C1 segment of cervical spinal cord (tissue), 14 donors: ENCODE measurements around the gene SFXN1.

ENCODE experiments used
- DNase-seq, 14 donors: peaks; one replicate each; lab custom pipeline; 2025; lab: John Stamatoyannopoulos, UW

SFXN1 gene

DNA sequence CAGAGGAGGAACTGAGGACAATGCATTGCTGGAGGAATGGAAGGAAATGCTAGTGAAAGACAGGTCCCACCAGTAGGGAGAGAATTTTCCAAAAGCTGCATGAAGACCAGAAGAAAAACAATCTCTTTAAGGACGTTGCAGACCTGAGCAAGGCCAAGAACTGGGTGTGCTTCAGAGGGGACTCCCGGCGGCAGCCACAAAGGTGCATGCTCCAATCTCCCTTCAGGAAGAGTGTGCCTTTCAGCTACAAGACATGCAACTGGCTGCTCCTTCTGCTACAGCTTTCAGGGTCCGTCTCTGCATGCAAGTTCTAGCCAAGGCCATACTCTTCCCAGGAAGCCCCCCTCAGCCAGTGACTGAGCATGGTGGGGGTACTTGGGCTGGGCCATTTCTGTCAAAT is 62.9 kb downstream of the SFXN1 start:
- no peak for DNase-seq

DNA sequence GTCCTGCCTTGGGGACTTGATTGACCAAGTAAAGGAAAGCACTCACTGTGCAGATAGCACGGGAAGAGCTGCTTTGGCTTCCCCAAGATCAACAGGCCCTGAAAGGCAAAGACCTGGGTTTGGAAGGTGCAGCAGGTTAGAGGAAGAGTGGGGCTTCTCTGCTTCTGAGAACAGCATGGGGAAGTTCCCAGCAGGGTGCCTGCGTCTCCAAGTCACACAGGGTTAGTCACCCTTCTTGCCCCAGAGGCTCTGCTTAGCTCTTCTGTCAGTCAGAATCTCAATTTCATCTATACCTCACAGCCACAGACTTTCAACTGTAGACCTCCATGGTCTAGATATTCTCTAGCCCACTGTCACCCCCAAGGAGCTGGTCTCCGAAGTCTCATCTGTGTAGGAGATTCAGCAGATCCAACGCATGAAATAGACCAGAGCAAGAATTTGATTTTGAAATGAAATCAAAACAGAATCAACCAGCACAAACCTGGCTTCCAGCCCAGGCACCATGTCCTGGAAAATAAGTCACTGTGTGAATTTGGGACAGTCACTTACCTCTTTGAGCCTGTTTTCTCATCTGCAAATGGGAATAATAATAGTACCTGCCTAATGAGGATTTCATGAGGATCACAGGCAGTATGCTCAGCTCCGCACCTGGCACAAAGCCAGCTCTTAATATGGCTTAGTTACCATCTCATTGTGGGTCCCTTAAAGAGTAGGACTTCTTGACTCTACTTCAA is 64.0 kb downstream of the SFXN1 start:
- no peak for DNase-seq

DNA sequence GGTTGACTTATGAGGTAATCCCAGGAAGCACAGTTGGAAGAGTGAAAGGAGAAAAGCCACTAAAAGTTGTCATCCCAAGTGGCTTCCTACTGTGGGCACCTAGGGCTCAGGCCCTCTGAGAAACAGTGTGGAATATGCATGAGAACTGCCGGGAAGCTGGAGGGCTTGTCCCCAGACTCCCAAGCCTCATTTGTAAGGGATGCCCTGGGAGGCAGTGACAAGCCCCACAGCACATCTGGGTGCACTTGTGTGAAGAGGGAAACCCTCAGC is 64.5 kb downstream of the SFXN1 start:
- no peak for DNase-seq

DNA sequence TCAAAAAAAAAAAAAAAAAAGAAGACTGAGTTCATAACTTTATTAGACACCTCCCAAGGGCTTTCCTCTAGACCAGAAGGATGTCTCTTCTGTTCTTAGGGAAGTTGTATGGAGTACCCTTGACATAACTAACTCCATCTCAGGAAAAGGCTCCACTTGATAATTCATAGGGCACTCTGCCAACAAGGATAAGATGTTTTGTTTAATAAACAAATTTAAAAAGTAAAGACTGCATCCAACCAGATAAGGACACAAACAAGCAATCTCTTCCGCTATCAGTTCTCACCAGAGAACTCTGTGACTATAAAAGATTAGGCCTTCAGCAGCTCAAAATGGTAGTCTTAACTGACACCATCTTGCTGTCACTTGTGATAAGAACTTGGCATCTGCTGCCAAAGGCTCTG is 65.8 kb downstream of the SFXN1 start:
- DNase-seq = no peak

DNA sequence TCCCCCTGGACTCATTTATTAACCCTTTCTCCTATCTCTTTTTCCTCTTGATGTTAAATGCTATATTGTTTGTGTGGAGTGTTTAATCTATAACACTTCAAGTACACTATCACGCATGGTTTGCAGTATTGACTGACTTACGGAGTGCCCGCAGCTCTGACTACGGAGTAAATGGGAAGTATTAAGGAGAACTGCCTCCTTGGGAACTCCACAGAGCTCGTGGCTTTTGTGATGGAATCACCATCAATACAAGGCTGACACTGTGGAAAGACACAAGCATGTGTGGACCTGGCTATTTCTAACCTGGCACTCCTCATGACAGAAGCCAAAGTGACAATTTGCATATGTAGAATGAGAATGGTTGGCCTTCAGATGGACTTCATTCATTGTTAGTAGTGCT is 66.2 kb downstream of the SFXN1 start:
- no peak for DNase-seq

DNA sequence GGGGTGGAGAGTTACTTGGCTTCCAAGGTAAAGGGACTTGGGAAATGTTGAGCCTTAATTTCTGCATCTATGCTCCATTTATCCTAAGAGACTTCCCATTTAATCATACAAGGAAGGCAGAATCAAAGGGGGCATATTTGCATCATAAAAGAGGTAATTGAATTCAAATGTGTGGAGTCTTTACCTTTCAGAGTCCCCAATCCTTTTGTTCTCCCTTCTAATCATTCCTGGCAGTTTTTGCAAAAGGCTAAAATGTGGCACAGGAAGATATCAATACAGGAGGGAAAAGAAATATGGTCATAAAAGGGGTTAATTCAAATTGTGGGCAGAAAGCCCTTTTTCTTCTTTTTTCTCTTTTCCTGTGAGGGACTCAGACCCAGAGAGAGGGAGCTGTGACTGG is 69.5 kb downstream of the SFXN1 start:
- DNase-seq = no peak

DNA sequence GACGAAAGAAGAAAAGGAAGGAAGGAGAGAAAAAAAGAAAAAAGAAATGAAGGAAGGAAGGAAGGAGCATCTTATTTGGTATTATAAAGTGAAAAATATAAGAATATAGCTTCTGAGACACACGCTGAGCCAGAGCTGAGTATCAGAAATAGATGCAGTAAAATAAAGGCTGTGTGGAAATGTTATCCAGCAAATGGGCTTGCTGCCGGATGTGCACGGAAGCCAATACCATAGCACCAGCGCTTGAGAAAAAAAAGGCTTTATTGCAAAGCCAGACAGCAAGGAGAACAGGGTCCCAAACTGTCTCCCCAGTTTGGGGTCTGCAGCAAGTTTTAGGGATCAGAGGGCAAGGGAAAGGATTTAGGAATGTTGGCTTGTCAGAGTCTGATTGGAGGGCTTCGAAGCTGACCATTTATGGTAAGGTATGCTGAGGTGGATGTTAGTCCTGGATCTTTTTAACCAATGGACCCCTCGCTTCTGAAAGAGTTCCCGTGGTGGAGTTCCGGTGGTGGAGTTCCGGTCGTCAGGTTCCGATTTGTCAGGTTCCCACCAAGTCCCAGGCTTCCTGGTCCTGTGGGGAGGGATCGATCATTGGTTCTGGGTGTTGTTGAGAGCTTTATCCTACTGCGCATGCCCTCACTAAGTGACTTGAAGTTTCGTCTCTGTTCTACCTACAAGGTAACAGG is 70.4 kb downstream of the SFXN1 start:
- no peak for DNase-seq

DNA sequence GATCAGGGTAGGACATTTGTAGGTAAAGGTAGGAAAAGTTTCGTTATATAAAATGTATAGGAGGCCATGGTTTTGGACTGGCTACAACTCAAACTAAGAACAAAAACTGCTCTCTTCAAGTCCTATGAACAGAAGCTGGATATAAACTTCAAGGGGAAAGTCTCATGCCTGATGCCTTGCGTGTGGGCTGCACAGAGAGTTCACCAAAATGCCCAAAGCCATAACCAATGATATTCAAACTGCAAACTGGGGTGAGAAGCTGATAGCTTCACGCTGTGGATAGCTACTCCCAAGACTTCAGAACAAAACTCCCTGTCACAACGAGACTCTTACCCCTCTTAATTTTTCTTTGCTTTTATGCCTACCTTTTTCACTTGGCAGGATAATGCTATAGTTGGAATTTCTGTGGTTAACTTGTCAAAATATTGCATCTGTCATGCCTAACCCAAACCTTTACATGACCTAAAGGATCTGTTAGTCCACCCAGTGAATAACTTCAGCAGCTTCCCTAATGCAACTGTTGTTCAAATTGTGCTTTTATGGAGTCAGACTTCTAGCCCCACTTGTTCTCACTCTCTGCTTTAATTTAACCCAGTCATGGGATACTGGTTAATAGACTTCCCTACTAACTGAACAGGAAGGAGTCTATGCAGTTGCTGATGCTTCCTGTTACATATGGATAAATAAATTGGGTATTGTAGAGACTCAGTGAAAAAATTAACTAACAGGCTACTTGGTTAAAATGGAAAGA is 71.9 kb downstream of the SFXN1 start:
- DNase-seq = no peak

DNA sequence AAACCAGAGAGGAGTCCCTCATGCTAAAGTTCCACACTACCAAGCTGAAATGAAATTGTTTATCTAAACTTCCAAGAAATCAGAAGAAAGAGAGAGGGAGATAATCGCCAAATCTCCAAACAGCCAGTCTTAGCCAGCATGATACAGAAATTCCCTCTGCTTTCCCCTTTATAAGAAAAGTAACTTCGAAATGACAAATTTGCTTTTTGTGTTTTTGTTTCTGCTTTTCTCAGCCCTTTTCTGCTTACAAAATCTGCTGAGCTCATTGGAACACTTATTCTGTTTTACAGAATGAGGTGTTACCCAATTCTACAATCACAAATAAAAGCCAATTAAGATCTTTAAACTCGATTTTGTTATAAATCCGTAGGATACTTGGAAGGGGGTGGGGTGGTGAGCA is 72.9 kb downstream of the SFXN1 start:
- no peak for DNase-seq

DNA sequence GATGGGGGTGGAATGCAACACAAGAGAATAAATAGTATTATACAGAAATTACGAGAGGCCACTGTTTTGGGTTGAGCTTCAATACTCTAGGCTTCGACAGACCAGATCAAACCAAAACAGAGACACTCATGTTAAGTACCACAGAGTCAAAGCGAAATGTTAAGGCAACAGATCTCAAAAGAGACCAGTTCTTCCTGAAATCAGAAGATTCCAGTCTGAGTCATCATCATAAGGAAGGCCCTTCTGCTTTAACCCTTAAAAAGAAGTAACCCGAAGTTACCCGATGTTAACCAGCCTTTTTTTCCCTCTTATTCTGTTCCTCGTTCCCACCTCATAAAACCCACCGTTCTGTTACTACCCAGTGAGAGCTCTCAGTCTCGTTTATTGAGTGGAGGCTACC is 75.9 kb downstream of the SFXN1 start:
- DNase-seq = no peak

DNA sequence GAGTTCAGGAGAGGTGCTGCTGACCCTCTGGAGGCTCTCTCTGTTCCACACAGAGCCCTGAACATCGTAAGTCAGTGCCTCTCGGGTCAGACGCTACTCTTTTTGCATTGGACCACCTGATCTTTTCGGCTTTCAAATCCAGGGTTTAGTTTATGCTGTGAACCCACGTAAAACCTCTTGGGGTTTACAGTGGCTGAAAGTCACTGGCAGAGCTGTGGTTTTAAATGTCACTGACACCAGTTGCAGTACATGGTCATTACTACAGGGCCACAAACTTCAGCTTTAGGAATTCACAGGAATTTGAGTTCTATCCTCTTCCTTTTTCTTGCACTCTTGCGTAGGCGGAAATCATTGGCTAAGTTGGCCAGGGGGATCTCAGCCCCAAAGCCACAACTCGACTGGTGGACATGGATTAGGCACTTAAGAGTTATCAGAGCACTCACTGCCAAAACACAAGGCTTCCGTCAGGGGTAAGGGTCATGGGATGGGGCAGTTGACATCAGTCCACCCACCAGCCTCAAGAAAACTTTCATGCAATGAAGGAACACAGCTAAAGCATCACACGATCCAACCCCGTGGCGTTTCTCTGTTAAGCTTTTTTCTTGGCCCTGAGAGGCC is 76.9 kb downstream of the SFXN1 start:
- DNase-seq = no peak

DNA sequence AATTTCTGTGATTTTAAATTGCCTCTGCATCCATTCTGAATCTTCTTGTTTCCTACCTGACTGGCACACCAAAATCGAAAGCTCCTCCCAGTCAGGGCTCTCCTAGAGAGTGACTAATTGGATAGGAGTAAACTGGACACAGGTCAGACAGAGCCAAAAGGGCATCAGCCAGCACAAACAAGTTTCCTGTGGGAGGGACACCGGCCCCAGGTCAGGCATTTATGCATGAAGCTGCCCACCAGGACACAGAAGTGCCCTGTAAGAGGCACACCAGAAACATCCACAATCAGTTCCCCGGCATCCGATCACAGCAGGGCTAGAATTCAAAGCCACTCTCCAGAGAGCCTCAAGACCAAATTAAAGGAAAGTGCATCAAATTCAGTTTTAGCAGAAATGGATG is 78.4 kb downstream of the SFXN1 start:
- no peak for DNase-seq

DNA sequence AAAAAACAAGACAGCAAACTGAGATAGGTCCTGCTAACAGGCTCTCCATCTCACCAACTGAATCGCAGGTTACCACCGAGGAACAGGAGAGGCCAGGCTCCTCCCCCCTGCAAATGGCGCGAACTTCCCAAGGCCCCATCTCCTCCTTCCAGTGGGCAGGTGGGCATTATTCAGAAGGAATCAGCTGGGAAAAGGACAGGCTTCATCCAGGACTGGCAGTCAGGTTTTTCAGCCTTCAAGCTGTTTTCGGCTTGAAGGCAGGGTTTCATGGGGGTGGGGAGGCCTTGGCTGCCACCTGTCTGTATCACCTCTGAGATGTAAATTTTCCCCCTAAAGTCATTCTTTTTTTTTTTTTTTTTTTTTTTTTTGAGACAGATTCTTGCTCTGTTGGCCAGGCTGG is 79.4 kb downstream of the SFXN1 start:
- no peak for DNase-seq

DNA sequence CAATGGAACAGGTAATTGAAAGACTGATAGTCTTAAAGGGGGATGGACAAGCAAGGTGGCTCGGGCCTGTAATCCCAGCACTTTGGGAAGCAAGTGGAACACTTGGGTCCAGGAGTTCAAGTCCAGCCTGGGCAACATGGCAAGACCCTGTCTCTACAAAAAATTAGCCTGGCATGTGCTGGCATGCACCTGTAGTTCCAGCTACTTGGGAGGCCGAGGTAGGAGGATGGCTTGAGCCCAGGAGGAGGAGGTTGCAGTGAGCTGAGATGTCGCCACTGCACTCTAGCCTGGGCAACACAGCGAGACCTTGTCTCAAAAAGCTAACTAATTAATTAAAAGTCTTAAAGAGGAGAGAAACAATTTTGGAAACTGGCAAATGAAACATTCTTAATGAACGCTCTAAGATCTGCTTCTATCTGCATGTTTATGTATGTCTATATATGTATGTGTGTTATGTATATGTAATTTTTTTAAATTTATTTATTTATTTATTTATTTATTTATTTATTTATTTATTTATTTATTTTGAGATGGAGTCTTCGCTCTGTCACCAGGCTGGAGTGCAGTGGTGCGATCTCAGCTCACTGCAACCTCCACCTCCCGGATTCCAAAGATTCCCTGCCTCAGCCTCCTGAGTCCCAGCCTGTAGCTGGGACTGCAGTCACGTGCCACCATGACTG is 80.6 kb downstream of the SFXN1 start:
- no peak for DNase-seq

DNA sequence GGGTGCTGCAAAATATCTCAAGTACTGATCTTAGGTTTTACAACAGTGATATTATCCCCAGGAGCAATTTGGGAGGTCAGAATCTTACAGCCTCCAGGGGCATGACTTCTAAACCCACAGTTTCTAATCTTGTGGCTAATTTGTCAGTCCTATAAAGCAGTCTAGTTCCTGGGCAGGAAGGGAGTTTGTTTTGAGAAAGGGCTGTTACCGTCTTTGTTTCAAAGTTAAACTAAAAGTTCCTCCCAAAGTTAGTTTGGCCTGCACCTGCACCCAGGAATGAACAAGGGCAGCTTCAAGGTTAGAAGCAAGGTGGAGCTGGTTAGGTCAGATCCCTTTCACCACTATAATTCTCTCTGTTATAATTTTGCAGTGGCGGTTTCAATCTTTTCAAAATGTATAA is 81.7 kb downstream of the SFXN1 start:
- no peak for DNase-seq

DNA sequence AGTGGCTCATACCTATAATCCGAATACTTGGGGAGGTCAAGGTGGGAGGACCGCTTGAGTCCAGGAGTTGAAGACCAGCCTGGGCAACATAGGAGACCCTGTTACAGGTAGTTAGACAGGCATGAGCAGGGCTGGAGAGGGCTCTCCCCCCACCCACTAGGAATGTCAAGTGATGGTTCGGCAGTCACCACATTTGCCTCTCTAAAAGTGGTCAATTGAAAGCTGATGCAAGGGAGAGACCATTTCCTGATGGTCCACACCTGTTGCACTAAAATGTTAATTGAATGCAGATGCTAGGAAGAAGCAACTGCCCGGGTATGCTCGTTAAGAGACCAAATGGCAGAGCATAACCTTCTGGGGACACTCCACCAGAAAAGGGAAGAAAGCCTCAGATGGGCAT is 82.7 kb downstream of the SFXN1 start:
- DNase-seq = no peak

DNA sequence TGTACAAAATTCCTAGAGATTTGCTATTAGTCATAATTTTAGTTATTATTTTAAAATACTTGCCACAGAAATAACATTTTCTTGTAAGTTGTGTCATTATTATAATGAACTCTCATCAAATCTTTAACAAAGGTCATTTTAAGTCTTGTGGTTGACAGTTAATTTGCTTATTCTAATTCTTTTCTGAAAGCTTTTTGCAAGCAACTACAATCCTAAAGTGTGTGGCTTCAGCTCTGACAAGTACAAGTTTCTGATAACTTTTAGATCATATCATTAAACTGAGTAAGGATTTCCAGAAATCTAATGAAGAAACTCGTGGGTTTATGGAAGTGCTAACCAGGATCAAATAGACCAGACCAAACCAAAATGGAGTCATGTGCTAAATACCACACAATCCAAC is 86.4 kb downstream of the SFXN1 start:
- DNase-seq = no peak

DNA sequence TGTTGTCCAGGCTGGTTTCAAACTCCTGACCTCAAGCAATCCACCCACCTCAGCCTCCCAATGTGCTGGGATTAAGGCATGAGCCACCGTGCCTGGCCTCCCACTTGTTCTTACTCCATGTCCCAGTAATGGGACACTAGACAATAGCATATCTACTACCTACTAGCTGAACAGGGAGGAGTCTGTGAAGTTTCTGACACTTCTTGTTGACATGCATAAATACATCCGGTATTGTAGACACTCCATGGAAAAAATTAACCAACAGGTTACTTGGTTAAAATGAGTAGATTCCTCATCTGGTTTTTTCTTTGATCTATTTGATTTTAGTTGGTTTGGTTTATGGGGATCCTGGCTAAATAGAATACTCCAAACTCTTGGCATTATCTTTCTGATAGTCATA is 88.3 kb downstream of the SFXN1 start:
- no peak for DNase-seq

DNA sequence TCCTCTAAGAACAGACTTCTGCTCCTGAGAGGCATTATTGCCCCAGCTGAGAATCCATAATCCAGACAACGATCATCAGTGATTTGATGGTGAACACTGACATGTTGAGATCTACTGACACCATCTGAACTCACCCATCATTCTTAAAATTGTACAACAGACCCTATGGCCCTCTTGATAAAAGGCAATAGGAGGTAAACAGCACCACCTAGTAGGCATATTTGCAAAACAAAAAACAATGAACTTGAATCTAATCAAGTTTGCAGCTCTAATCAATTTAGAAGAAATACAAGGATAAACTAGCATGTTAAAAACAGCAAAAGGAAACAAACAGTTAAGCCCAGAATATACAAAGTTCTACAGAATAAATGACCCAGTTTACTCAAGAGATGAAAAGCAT is 89.6 kb downstream of the SFXN1 start:
- DNase-seq = no peak

DNA sequence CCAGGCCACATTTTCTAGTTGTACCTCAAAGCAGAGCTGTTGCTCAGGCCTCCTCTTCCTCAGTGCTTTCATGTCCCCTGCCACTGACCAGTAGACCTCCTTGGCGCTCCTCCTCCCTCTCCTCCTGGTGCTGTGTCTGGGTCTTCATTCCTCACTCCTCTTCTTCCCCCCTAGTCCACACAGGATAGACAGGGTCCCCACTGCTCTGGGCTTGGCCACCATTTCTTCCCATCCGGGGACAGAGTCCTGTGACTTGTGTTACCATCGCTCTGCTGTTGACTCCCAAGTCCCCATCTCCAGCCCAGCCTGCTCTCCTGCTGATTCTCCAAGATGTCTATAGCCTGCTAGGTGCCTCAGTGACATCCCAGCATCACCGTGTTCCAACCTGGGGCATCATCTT is 91.3 kb downstream of the SFXN1 start:
- DNase-seq = no peak

DNA sequence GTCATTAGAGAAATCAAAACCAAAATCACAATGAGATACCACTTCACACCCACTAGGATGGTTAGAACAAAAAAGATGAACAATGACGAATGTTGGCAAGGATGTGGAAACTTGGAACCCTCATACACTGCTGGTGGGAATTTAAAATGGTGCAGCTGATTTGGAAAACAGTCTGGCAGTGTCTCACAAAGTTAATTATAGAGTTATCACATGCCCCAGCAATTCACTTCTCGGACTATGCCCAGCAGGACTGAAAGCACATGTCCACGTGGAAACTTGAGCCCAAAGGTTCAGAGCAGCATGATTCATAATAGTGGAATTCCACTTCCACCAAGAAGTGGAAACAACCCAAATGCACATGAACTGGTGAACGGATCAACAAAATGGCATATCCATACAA is 94.5 kb downstream of the SFXN1 start:
- no peak for DNase-seq
